HG03439 (cell line): ENCODE results near the gene RNF20.
"Not testable (repeated sequence)": the region's sequence is repeated elsewhere in the genome, so short reads cannot be mapped to it uniquely, and the experiment has no call there.

Source experiments
- ATAC-seq: cut with Tn5 transposase; IDR thresholded peaks from one replicate; pipeline ENCODE4 v1.9.1; 2021; ENCODE audit warnings: mild to moderate bottlenecking, moderate library complexity; ENCODE audit not compliant: unreplicated experiment

Gene RNF20

GRCh38 chr9:101533334-101534204, at the start of gene RNF20:
TSS of gene RNF20 (plus strand) at chr9:101533853. CDS start at chr9:101535424, 1,571 bp downstream.
- ATAC-seq: peak; percentile 99

DNA sequence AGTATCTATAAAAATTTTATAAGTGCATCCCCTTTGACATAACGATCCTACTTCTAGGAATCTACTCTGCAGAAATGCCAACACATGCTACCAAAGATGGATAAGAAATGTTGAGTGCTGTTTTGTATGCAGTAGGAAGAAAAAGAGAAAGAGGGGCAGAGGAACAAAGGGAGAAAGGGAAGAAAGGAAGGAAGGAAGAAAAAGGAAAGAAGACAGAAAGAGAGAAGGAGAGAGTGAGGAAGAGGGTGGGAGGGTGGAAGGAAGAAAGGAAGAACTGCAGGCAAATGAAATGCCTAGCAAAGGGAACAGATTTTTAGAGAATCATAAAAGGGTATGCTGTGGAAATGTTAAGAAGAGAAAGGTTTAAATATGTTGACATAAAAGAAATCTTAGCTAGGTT, 49.6 kb upstream of the RNF20 start:
- ATAC-seq: no peak

GRCh38 chr9:101485924-101486692, 47.5 kb upstream of the RNF20 start:
- no peak for ATAC-seq

DNA sequence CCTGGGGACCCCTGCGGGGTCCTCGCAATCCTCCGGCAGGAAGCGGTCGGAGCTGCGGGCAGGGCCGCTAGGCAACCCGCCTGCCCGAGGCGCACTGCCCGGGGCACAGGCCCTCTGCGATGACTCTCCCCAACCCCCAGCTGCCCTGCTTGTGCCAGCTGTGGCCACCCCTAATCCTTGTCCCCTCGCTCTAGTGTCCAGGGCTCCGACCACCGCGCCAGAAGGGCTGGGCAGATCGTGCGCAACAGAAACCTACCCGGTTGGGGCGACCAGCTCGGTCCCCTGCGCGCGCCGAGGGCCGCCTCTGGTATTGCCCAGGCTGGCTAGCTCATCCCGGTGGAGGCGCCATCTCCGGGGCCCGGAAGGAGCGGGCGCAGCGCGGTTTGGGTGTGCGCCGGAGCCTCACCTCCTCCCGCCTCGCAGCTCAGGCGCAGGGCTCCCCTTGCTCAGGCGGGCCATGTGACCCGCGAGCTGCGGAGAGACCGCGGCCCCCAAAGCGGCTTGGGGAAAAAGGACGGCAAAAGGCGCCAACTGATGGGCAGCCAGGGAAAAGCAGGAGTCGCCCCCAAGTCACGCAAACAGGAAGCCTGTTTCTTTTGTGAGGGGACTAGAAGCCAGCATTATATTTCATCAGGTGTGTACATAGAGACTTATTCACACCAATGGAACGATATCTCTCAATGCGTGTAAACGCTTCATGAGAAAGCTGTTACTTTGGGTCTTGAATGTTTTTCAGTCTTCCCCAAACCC, 46.8 kb upstream of the RNF20 start:
- ATAC-seq: no peak

GRCh38 chr9:101487443-101487840, 46.2 kb upstream of the RNF20 start:
- no peak for ATAC-seq

DNA sequence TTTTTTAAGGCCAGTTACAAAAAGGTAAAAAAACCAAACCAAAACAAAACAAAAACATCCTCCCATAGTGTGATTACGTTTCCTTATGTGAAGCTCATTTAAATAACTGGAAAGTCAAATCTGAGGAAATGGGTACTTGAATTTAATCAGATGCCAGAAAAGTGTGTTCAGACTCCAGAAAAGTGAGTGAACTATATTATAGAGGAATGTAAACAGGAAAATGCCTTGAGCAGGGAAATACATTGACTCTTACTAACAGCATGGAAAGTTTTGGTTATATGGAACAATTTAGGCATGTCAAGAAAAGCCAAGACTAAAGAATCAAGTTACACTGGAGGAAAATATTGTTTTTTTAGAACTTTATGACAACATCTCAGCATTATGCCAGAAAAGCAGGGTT, 37.8 kb upstream of the RNF20 start:
- ATAC-seq: no peak

GRCh38 chr9:101498323-101498722, 35.3 kb upstream of the RNF20 start:
- no peak for ATAC-seq

GRCh38 chr9:101504188-101504587, 29.5 kb upstream of the RNF20 start:
- no peak for ATAC-seq

- no peak for ATAC-seq
Measured at GRCh38 chr9:101508211-101508610, 25.4 kb upstream of the RNF20 start.

GRCh38 chr9:101509572-101509971, 24.1 kb upstream of the RNF20 start:
- ATAC-seq: no peak

- ATAC-seq: no peak
Measured at GRCh38 chr9:101510459-101510858, 23.2 kb upstream of the RNF20 start.

DNA sequence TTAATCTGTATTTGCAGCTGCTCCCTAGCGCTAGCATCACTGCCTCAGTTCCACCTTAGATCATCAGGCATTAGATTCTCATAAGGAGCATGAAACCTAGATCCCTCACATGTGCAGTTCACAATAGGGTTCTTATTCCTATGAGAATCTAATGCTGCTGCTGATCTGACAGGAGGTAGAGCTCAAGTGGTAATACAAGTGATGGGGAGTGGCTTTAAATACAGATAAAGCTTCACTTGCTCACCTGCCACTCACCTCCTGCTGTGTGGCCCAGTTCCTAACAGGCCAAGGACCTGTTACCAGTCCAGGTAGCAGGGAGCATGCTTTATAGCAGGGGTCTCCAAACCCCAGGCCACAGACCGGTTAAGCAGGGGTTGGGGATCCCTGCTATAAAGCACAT, 22.6 kb upstream of the RNF20 start:
- ATAC-seq: no peak

GRCh38 chr9:101512116-101512515, 21.5 kb upstream of the RNF20 start:
- ATAC-seq: no peak

GRCh38 chr9:101513351-101513750, 20.3 kb upstream of the RNF20 start:
- no peak for ATAC-seq

GRCh38 chr9:101514071-101514470, 19.6 kb upstream of the RNF20 start:
- ATAC-seq: no peak

GRCh38 chr9:101516655-101517054, 17.0 kb upstream of the RNF20 start:
- no peak for ATAC-seq

DNA sequence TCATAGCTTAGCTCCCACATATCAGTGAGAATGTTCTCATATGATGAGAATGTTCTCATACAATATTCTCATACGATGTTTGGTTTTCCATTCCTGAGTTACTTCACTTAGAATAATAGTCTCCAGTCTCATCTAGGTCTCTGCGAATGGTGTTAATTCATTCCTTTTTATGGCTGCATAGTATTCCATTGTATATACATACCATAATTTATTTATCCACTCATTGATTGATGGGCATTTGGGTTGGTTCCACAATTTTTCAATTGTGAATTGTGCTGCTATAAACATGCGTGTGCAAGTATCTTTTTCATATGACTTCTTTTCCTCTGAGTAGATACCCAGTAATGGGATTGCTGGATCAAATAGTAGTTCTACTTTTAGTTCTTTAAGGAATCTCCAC, 15.2 kb upstream of the RNF20 start:
- not testable (repeated sequence) for ATAC-seq

GRCh38 chr9:101524371-101524770, 9.3 kb upstream of the RNF20 start:
- no peak for ATAC-seq

GRCh38 chr9:101527066-101527465, 6.6 kb upstream of the RNF20 start:
- no peak for ATAC-seq

DNA sequence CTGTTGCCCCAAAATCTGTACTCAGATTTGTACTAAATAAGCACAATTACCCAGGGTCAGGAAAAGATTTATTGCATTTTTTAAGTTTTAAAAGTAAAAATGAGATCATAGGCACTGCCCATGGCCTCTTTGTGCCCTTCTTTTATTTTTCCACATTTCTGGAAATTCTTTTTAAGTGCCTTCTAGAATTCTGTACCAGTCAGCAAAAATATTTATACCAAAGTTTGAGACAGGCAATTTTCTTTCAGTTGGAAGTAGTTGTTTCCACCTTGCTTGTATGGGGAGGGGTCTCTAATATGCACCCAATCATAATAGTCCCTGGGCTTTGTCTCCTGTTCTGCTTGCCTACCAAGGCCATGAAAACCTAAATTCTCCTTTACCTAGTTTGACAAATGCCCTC, 5.6 kb upstream of the RNF20 start:
- ATAC-seq: no peak

DNA sequence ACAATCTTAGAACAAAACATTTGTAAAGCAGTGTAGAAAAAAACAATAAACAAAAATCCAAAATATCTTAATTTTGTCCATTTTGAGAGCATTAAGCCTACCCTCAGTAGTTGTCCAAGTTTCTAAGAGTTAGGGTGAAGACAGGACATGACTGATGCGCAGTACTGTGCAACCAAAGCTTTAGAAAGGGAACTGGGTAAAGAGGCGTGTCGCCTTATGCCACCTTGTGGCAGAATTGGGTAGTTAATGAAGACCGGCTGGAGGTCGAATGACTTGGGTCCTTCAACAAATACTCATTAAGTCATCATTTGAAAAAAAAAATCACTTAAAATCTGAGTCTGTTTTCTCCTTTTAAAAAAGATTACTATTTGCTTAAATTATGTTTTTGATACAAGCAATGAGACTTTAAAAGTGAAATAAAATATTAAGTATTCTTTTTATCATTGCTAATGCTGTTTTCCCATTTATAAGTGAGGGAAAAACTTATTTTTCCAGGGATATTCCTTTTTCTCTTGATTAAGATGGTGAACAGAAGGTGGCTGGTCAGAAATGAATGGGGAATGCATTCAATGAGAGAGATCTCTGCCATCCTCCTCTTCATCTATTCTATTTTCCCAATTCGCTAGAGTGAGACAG, 3.5 kb upstream of the RNF20 start:
- peak; percentile 49 for ATAC-seq
